ES-I3 (cell line): ENCODE data around the gene SCYL3.
"Not testable (repeated sequence)": the region's sequence is repeated elsewhere in the genome, so short reads cannot be mapped to it uniquely, and the experiment has no call there.

Source experiments
- H3K36me3 ChIP-seq: 2 replicates; pipeline ENCODE4 v1.6.1; 2013; ENCODE audit warnings: mild to moderate bottlenecking, low read length, control low read depth, moderate library complexity; ENCODE audit not compliant: insufficient read depth
- H3K4me1 ChIP-seq: 2 replicates; pipeline ENCODE4 v1.6.1; 2013; ENCODE audit warnings: mild to moderate bottlenecking, control low read depth, low read length; ENCODE audit not compliant: insufficient read depth
- H3K9ac ChIP-seq: 2 replicates; pipeline ENCODE4 v1.6.1; 2013; ENCODE audit warnings: low read depth, mild to moderate bottlenecking, low read length, moderate library complexity
- H3K9me3 ChIP-seq: 2 replicates; pipeline ENCODE4 v1.6.1; 2013; ENCODE audit warnings: mild to moderate bottlenecking, low read length, moderate library complexity; ENCODE audit not compliant: control insufficient read depth, insufficient read depth

Gene SCYL3

DNA sequence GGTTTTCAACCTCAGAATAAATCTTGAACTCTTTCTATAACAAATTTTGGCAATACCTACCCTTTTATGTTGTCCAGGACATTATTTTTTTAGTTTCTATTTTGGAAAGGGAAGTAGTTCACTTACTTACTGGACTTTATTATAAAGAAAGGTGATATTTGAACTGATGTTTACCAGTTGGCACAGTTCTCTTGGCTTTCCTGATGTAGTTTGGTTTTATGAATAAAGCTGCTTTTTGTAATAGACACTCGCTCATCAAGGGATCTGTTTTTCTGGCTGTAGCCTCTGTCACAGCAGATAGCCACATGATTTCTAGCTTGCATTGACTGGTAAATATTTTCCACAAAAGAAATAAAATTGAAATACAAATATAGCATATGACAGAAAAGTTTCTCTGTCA is 58.0 kb downstream of the SCYL3 start:
- Histone ChIP-seq H3K9me3 (no peaks in the 10 kb centered on the region; the same call in 1 of the 2 replicates), H3K4me1 (no peaks in the 10 kb centered on the region), H3K9ac (no peak overlapping the region), H3K36me3 (peaks cover 11% of the 10 kb centered on the region)

DNA sequence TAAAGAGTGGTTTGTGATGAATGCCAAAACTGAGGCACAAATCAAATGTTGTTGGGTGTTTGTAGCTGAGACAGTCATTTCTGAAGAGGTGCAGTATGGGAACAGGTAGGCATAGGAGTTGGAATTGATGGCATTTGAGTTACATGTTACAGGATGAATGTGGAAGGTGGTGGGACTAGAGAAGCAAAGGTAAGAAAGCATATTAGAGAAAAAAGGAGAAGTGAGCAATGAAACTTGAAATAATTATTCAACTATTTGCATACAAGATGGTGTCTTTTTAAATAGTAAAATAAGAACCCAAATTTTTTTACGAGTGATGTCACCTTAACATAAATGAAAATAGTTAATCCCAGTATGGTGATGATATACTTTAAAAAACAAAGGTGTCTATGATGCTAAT is 58.8 kb downstream of the SCYL3 start:
- H3K36me3 ChIP-seq, result peaks cover 11% of the 10 kb centered on the region
- no peaks in the 10 kb centered on the region for H3K4me1 ChIP-seq
- H3K9me3 ChIP-seq, result no peaks in the 10 kb centered on the region; the same call in 1 of the 2 replicates
- H3K9ac ChIP-seq, result no peak overlapping the region

- Histone ChIP-seq H3K4me1 (no peaks in the 10 kb centered on the region), H3K9ac (no peak overlapping the region), H3K9me3 (no peaks in the 10 kb centered on the region), H3K36me3 (peaks cover 6% of the 10 kb centered on the region)
Measured at GRCh38 chr1:169833179-169833901, 60.4 kb downstream of the SCYL3 start.

GRCh38 chr1:169829671-169830070 is 64.0 kb downstream of the SCYL3 start:
- Histone ChIP-seq H3K36me3 (peaks cover 3% of the 10 kb centered on the region), H3K9ac (no peak overlapping the region)

GRCh38 chr1:169824153-169824552 is 69.5 kb downstream of the SCYL3 start:
- peaks cover 19% of the 10 kb centered on the region for H3K36me3 ChIP-seq
- H3K9me3 ChIP-seq, result no peaks in the 10 kb centered on the region
- H3K4me1 ChIP-seq, result no peaks in the 10 kb centered on the region
- H3K9ac ChIP-seq, result no peak overlapping the region

More at GRCh38 chr1:169829671-169830070, 64.0 kb downstream of the SCYL3 start:
- Histone ChIP-seq H3K4me1 (no peaks in the 10 kb centered on the region), H3K9me3 (no peaks in the 10 kb centered on the region)

DNA sequence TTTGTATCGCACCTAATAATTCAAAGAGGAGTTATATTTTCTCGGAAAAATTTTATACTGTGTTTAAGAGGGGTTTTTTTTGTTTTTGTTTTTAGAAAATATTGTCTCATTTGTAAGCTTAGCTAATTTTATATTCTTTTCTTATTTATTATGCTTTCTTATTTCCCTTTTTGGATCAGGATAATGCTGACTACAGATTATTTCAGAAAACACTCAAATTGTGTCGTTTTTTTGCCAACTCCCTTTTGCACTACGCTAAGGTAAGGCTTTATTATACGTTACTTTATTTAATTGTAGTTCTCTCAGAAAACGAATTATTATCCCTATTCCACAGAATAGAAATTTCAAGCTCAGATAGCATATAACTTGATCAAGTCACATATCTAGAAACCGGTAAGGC is 72.2 kb downstream of the SCYL3 start:
- Histone ChIP-seq H3K36me3 (peaks cover 19% of the 10 kb centered on the region), H3K9me3 (no peaks in the 10 kb centered on the region; the same call in 1 of the 2 replicates), H3K9ac (no peak overlapping the region), H3K4me1 (no peaks in the 10 kb centered on the region)

DNA sequence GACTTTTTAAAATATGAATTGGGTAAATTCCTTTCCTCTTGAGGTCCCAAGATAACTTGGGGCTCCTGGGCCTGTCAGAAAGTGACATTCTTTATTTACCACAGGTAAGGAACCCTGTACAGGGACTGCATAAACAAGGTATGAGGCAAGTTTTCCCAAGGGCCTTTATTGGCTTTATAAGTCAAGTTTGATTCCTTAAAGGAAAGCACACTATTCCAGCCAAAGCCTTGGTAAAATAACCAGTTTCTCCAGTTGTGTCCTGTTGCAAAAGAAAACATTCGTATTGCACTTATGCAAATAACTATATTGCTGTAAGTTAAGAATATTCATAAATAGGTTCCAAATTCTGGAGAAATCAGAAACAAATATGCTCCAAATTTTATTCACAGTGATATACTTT is 77.1 kb downstream of the SCYL3 start:
- no peaks in the 10 kb centered on the region for H3K4me1 ChIP-seq
- no peaks in the 10 kb centered on the region; the same call in 1 of the 2 replicates for H3K9me3 ChIP-seq
- H3K36me3 ChIP-seq, result peaks cover 6% of the 10 kb centered on the region
- no peak overlapping the region for H3K9ac ChIP-seq

DNA sequence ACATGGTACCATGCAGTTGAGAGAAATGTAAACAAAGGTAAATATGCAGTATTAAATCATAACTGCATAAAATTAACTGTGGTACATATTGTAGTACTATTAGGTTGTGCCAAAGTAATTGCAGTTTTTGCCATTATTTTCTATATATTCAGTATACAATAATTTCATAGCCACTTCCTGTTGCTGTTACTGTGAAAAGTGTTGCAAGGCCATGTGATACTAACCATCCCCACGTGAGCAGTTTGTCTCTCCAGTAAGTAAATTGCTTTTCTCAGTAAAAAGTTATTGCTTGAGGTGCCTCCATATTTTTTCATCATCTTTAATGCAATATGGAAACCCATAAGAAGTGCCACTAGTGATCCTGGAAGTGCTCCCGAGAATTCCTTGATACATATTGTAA is 79.4 kb downstream of the SCYL3 start:
- peaks cover 2% of the 10 kb centered on the region; the same call in 1 of the 2 replicates for H3K36me3 ChIP-seq
- no peak overlapping the region for H3K9ac ChIP-seq
- H3K4me1 ChIP-seq, result no peaks in the 10 kb centered on the region
- no peaks in the 10 kb centered on the region; the same call in 1 of the 2 replicates for H3K9me3 ChIP-seq

GRCh38 chr1:169812131-169812530 is 81.6 kb downstream of the SCYL3 start:
- Histone ChIP-seq H3K4me1 (no peaks in the 10 kb centered on the region), H3K9ac (no peak overlapping the region), H3K36me3 (peaks cover 2% of the 10 kb centered on the region; the same call in 1 of the 2 replicates), H3K9me3 (no peaks in the 10 kb centered on the region; the same call in 1 of the 2 replicates)

DNA sequence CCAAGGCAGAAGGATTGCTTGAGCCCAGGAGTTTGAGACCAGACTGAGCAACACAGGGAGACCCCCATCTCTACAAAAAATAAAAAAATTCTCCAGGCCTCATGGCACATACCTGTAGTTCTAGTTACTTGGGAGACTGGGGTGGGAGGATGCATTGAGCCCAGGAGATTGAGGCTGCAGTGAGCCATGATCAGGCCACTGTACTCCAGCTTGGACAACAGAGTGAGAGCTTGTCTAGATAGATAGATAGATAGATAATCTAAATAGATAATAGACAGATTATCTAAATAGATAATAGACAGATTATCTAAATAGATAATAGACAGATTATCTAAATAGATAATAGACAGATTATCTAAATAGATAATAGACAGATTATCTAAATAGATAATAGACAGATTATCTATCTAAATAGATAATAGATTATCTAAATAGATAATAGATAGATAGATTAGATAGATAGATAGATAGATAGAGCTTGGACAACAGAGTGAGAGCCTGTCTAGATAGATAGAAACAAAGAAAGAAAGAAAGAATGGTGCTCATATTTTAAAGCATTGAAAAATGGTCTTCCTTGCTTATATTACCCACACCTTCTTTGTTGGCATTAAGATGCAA is 82.2 kb downstream of the SCYL3 start:
- not testable (repeated sequence) for H3K9me3 ChIP-seq, H3K9ac ChIP-seq, H3K4me1 ChIP-seq, H3K36me3 ChIP-seq

GRCh38 chr1:169809370-169810095 is 84.2 kb downstream of the SCYL3 start:
- no peak overlapping the region for H3K9ac ChIP-seq
- peaks cover 12% of the 10 kb centered on the region for H3K36me3 ChIP-seq
- no peaks in the 10 kb centered on the region for H3K9me3 ChIP-seq
- H3K4me1 ChIP-seq, result no peaks in the 10 kb centered on the region

DNA sequence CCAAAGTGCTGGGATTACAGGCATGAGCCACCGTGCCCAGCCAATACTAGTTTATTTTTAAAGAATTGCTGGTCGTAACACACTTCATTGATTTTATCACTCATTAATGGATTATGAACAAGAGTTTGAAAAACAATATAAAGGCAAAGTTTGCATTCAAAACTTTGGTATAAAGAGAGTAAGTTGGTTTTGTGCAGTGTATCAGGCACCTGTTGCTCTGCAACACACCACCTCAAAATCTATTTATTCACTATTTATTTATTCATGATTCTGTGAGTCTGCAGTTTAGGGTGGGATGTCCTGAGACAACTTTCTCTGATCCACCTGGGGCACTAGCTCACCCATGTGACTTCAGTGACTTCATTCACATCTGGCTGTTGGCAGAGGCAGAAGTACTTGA is 88.8 kb downstream of the SCYL3 start:
- Histone ChIP-seq H3K36me3 (peaks cover 14% of the 10 kb centered on the region), H3K4me1 (no peaks in the 10 kb centered on the region), H3K9me3 (no peaks in the 10 kb centered on the region), H3K9ac (no peak overlapping the region)

DNA sequence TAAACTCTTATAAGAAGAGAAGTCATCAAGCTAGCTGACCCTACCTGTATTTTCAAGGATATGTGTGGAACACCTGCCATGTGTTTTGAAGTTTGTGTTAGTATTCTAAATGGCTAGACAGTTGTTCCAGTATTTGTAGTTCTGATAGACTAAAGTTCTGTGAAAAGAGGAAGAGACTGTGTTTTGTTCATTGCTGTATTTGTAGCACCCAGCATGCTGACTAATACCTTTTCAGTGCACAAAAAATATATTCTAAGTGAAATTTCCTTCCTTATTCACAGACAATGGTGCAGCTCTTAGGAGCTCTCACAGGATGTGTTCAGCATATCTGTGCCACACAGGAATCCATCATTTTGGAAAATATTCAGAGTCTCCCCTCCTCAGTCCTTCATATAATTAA is 90.8 kb downstream of the SCYL3 start:
- Histone ChIP-seq H3K9ac (no peak overlapping the region), H3K4me1 (no peaks in the 10 kb centered on the region), H3K36me3 (peaks cover 14% of the 10 kb centered on the region), H3K9me3 (no peaks in the 10 kb centered on the region)
